MV-4-11 (cell line): ENCODE data around the gene GPC3.

Experiments used
- DNase-seq: peaks from one replicate; lab custom pipeline; 2025; lab: John Stamatoyannopoulos, UW

Gene GPC3

GRCh38 chrX:133601116-133601515 lies 384.3 kb downstream of the GPC3 start:
- no peak for DNase-seq

GRCh38 chrX:133600536-133600935 lies 384.9 kb downstream of the GPC3 start:
- no peak for DNase-seq

GRCh38 chrX:133598601-133599335 lies 386.6 kb downstream of the GPC3 start:
- DNase-seq: peak; percentile 75

GRCh38 chrX:133594156-133594555 lies 391.2 kb downstream of the GPC3 start:
- no peak for DNase-seq

- DNase-seq: no peak
Observed at GRCh38 chrX:133593531-133593930, 391.9 kb downstream of the GPC3 start.

GRCh38 chrX:133590703-133591505 lies 394.5 kb downstream of the GPC3 start:
- DNase-seq: no peak

- no peak for DNase-seq
Observed at GRCh38 chrX:133588827-133589226, 396.6 kb downstream of the GPC3 start.

- DNase-seq: no peak
Observed at GRCh38 chrX:133587818-133588217, 397.6 kb downstream of the GPC3 start.

- no peak for DNase-seq
Observed at GRCh38 chrX:133587071-133587470, 398.3 kb downstream of the GPC3 start.

GRCh38 chrX:133586443-133586842 lies 399.0 kb downstream of the GPC3 start:
- DNase-seq: no peak

GRCh38 chrX:133583825-133584224 lies 401.6 kb downstream of the GPC3 start:
- DNase-seq: no peak

GRCh38 chrX:133580625-133581024 lies 404.8 kb downstream of the GPC3 start:
- DNase-seq: peak; percentile 0

- no peak for DNase-seq
Observed at GRCh38 chrX:133579631-133580030, 405.8 kb downstream of the GPC3 start.

GRCh38 chrX:133576876-133577275 lies 408.5 kb downstream of the GPC3 start:
- no peak for DNase-seq

GRCh38 chrX:133575501-133576136 lies 409.8 kb downstream of the GPC3 start:
- no peak for DNase-seq

- peak; percentile 50 for DNase-seq
Observed at GRCh38 chrX:133574716-133575115, 410.7 kb downstream of the GPC3 start.

GRCh38 chrX:133570549-133570948 lies 414.8 kb downstream of the GPC3 start:
- DNase-seq: no peak

- no peak for DNase-seq
Observed at GRCh38 chrX:133569217-133569616, 416.2 kb downstream of the GPC3 start.

- DNase-seq: no peak
Observed at GRCh38 chrX:133568109-133568508, 417.3 kb downstream of the GPC3 start.

GRCh38 chrX:133566876-133567275 lies 418.5 kb downstream of the GPC3 start:
- DNase-seq: no peak

- DNase-seq: no peak
Observed at GRCh38 chrX:133563705-133564104, 421.7 kb downstream of the GPC3 start.

GRCh38 chrX:133561251-133561650 lies 424.1 kb downstream of the GPC3 start:
- DNase-seq: no peak

GRCh38 chrX:133559909-133560308 lies 425.5 kb downstream of the GPC3 start:
- DNase-seq: no peak
